VCaP (cell line): Measurements from ENCODE around the gene CBLB.
"Not testable (repeated sequence)": the region's sequence is repeated elsewhere in the genome, so short reads cannot be mapped to it uniquely, and the experiment has no call there.

Source experiments
- H3K27ac ChIP-seq: fragments of 450-650 bp; 2 replicates; pipeline ENCODE4 v1.5.1; 2017
- CTCF ChIP-seq: fragments of 450-650 bp; conservative IDR thresholded peaks from 2 replicates; pipeline ENCODE4 v1.5.1; 2017; ENCODE audit warnings: mild to moderate bottlenecking, moderate library complexity

Gene CBLB

GRCh38 chr3:105765308-105765639, 103.5 kb downstream of the CBLB start:
- TF ChIP-seq CTCF, result no peak
- no peak overlapping the region for H3K27ac ChIP-seq

GRCh38 chr3:105764378-105765307, 104.2 kb downstream of the CBLB start:
- H3K27ac ChIP-seq, result no peak overlapping the region
- TF ChIP-seq CTCF, result no peak

- TF ChIP-seq CTCF, result no peak
- no peak overlapping the region for H3K27ac ChIP-seq
Observed at GRCh38 chr3:105763659-105764036, 105.2 kb downstream of the CBLB start.

- no peak overlapping the region for H3K27ac ChIP-seq
- no peak for TF ChIP-seq CTCF
Observed at GRCh38 chr3:105762749-105763658, 105.8 kb downstream of the CBLB start.

GRCh38 chr3:105762214-105762613, 106.6 kb downstream of the CBLB start:
- not testable (repeated sequence) for H3K27ac ChIP-seq

- no peak for TF ChIP-seq CTCF
- no peak overlapping the region for H3K27ac ChIP-seq
Observed at GRCh38 chr3:105759442-105760078, 109.3 kb downstream of the CBLB start.

- no peak for TF ChIP-seq CTCF
- H3K27ac ChIP-seq, result no peak overlapping the region
Observed at GRCh38 chr3:105758451-105758850, 110.4 kb downstream of the CBLB start.
